ENCODE measurements around the gene LIG3. TPM values are rescaled to one million over a fixed set of nuclear protein-coding genes. Genes with fewer than 3 reads are reported as not detected.
"Not testable (repeated sequence)": the region's sequence is repeated elsewhere in the genome, so short reads cannot be mapped to it uniquely, and the experiment has no call there.

LIG3 gene
- total RNA-seq, 1 experiment from 2014 or later, result 56.4 TPM

- no peaks in the 10 kb centered on the region for H3K4me1 ChIP-seq (ENCODE audit: control insufficient read depth, insufficient read depth, low read length)
- no peak overlapping the region for H3K27ac ChIP-seq (ENCODE audit: low read length)
- intact Hi-C loops (cut with micrococcal nuclease; ENCODE audit: unreplicated experiment) (no loop called here), in situ Hi-C loops (cut with HindIII; ENCODE audit: low pct_unique_long_range_greater_than_20kb, low sequenced_read_pairs) (no loop called here)
- ATAC-seq, result no peak
- H3K27me3 ChIP-seq (ENCODE audit: control insufficient read depth, insufficient read depth, low read length), result no peaks in the 10 kb centered on the region
- CTCF ChIA-PET, result interaction anchor here (0.5 kb wide), 1 partner anchor 15 kb away, joined by 13 read pairs; no protein-coding TSS in a partner anchor
- DNase-seq (ENCODE audit: low read depth, low spot score), result no peak
- TF ChIP-seq POLR2AphosphoS5 (IDR thresholded peaks at IDR 0.05; ENCODE audit: low read depth, low read length), result no peak
- TF ChIP-seq TCF7L2 (IDR thresholded peaks at IDR 0.05; ENCODE audit: low read depth, low read length), result no peak
- TF ChIP-seq SIN3A (IDR thresholded peaks at IDR 0.05; ENCODE audit: borderline replicate concordance, insufficient read depth, low read depth, low read length), result no peak
- no peak for TF ChIP-seq REST (IDR thresholded peaks at IDR 0.05; ENCODE audit: insufficient read depth in 1 of 2, low read depth in 2 of 2, low read length in 1 of 2)
- no peak for TF ChIP-seq CTCF (IDR thresholded peaks at IDR 0.05)
- POLR2A ChIA-PET, result no interaction called here
- no peaks in the 10 kb centered on the region for H3K36me3 ChIP-seq (ENCODE audit: control insufficient read depth, insufficient read depth, low read length)
- H3K4me3 ChIP-seq (ENCODE audit: low read depth in 2 of 2, low read length in 2 of 2), result no peak overlapping the region
- BruUV-seq (replicated peaks), result no TSS peak
- H3K9me3 ChIP-seq (ENCODE audit: control insufficient read depth, insufficient read depth, low read depth, low read length), result no peaks in the 10 kb centered on the region
Measured at GRCh38 chr17:35041390-35041789, 61.1 kb downstream of the LIG3 start.

- no peaks in the 10 kb centered on the region for H3K36me3 ChIP-seq (ENCODE audit: control insufficient read depth, insufficient read depth, low read length)
- DNase-seq (ENCODE audit: low read depth, low spot score) (no peak), ATAC-seq (no peak)
- CTCF ChIA-PET, result no interaction called here
- POLR2A ChIA-PET, result no interaction called here
- no peak for TF ChIP-seq CTCF (IDR thresholded peaks at IDR 0.05)
- no peak for TF ChIP-seq SIN3A (IDR thresholded peaks at IDR 0.05; ENCODE audit: borderline replicate concordance, insufficient read depth, low read depth, low read length)
- TF ChIP-seq TCF7L2 (IDR thresholded peaks at IDR 0.05; ENCODE audit: low read depth, low read length), result no peak
- no peak for TF ChIP-seq POLR2AphosphoS5 (IDR thresholded peaks at IDR 0.05; ENCODE audit: low read depth, low read length)
- TF ChIP-seq REST (IDR thresholded peaks at IDR 0.05; ENCODE audit: insufficient read depth in 1 of 2, low read depth in 2 of 2, low read length in 1 of 2), result no peak
- in situ Hi-C loops (cut with HindIII; ENCODE audit: low pct_unique_long_range_greater_than_20kb, low sequenced_read_pairs), result no loop called here
- H3K4me3 ChIP-seq (ENCODE audit: low read depth in 2 of 2, low read length in 2 of 2), result no peak overlapping the region
- H3K4me1 ChIP-seq (ENCODE audit: control insufficient read depth, insufficient read depth, low read length), result 0 out of 2 replicates have a peak, but pooled peaks cover 3% of the 10 kb centered on the region
- H3K9me3 ChIP-seq (ENCODE audit: control insufficient read depth, insufficient read depth, low read depth, low read length), result no peaks in the 10 kb centered on the region
- H3K27ac ChIP-seq (ENCODE audit: low read length), result no peak overlapping the region
- no peaks in the 10 kb centered on the region for H3K27me3 ChIP-seq (ENCODE audit: control insufficient read depth, insufficient read depth, low read length)
- intact Hi-C loops (cut with micrococcal nuclease; ENCODE audit: unreplicated experiment), result no loop called here
- BruUV-seq (replicated peaks), result no TSS peak
Measured at GRCh38 chr17:35044181-35044580, 63.9 kb downstream of the LIG3 start.

GRCh38 chr17:35045458-35045979 lies 65.2 kb downstream of the LIG3 start:
- H3K9me3 ChIP-seq (ENCODE audit: control insufficient read depth, insufficient read depth, low read depth, low read length); in situ Hi-C loops (cut with HindIII; ENCODE audit: low pct_unique_long_range_greater_than_20kb, low sequenced_read_pairs); POLR2A ChIA-PET; intact Hi-C loops (cut with micrococcal nuclease; ENCODE audit: unreplicated experiment); H3K4me1 ChIP-seq (ENCODE audit: control insufficient read depth, insufficient read depth, low read length); H3K36me3 ChIP-seq (ENCODE audit: control insufficient read depth, insufficient read depth, low read length); BruUV-seq (replicated peaks); H3K27ac ChIP-seq (ENCODE audit: low read length); DNase-seq (ENCODE audit: low read depth, low spot score); H3K27me3 ChIP-seq (ENCODE audit: control insufficient read depth, insufficient read depth, low read length); CTCF ChIA-PET; ATAC-seq; H3K4me3 ChIP-seq (ENCODE audit: low read depth in 2 of 2, low read length in 2 of 2): not testable (repeated sequence)

Measured in Panc1 (cell line).